Fibroblast of lung (primary cell): ENCODE results near the gene MBNL1. TPM values are rescaled to one million over a fixed set of nuclear protein-coding genes. Genes with fewer than 3 reads are reported as not detected.

Experiments used
- DNase-seq, 2 donors: peaks; one replicate each; pipeline versions ENCODE4 v3.0.0 to v3.0.0-alpha.2; 2010; ENCODE audit warnings: low read depth in 2 of 2
- H2AFZ ChIP-seq: 2 replicates; pipeline ENCODE4 v1.5.1; 2012; ENCODE audit warnings: low read length, control low read depth, inconsistent platforms
- H3K27ac ChIP-seq: 2 replicates; pipeline ENCODE4 v1.5.1; 2011; ENCODE audit warnings: low read length, control low read depth; ENCODE audit not compliant: insufficient read depth
- H3K27me3 ChIP-seq: 2 replicates; pipeline ENCODE4 v1.5.1; 2011; ENCODE audit warnings: mild to moderate bottlenecking, low read length; ENCODE audit not compliant: control insufficient read depth, insufficient read depth
- H3K36me3 ChIP-seq: 2 replicates; pipeline ENCODE4 v1.5.1; 2011; ENCODE audit warnings: low read length; ENCODE audit not compliant: control insufficient read depth, insufficient read depth
- H3K4me1 ChIP-seq: 2 replicates; pipeline ENCODE4 v1.5.1; 2011; ENCODE audit warnings: low read length; ENCODE audit not compliant: control insufficient read depth, insufficient read depth; ENCODE audit errors: extremely low read depth
- H3K4me2 ChIP-seq: 2 replicates; pipeline ENCODE4 v1.5.1; 2011; ENCODE audit warnings: low read length, control low read depth; ENCODE audit not compliant: insufficient read depth; ENCODE audit errors: extremely low read depth
- H3K4me3 ChIP-seq, 4 experiments: fragments of 200-600 bp in 1 of 4; sonication (generic) in 1 of 4; replicated peaks in 1 of 4; 2 replicates each; pipeline ENCODE4 v1.5.1; 2011 to 2016; ENCODE audit warnings: low read length in 4 of 4, low read depth in 3 of 4, mild to moderate bottlenecking in 3 of 4, control low read depth in 2 of 4, inconsistent platforms in 1 of 4, mixed read lengths in 1 of 4; ENCODE audit not compliant: insufficient read depth in 1 of 4; ENCODE audit errors: control extremely low read depth in 1 of 4
- H3K79me2 ChIP-seq: 2 replicates; pipeline ENCODE4 v1.5.1; 2012; ENCODE audit warnings: mild to moderate bottlenecking, low read length, inconsistent platforms; ENCODE audit not compliant: control insufficient read depth, insufficient read depth
- H3K9ac ChIP-seq: 2 replicates; pipeline ENCODE4 v1.5.1; 2011; ENCODE audit warnings: mild to moderate bottlenecking, low read length, control low read depth; ENCODE audit not compliant: insufficient read depth
- H3K9me3 ChIP-seq: 2 replicates; pipeline ENCODE4 v1.5.1; 2012; ENCODE audit warnings: low read depth, low read length; ENCODE audit not compliant: control insufficient read depth, insufficient read depth
- H4K20me1 ChIP-seq: 2 replicates; pipeline ENCODE4 v1.5.1; 2011; ENCODE audit warnings: low read length; ENCODE audit not compliant: control insufficient read depth, insufficient read depth; ENCODE audit errors: extremely low read depth
- EZH2 ChIP-seq: IDR thresholded peaks from 2 replicates; pipeline ENCODE4 v1.5.1; 2012; ENCODE audit warnings: low read length, control low read depth, mild to moderate bottlenecking; ENCODE audit errors: missing control alignments
- polyA plus RNA-seq, 2 donors: library from polyadenylated mRNA; depleted of rRNA in 1 of 2; stranded (reverse) in 1 of 2; unstranded in 1 of 2; fragments of >200 nt; gene quantifications; 2 replicates each; pipeline ENCODE4 v1.2.1, GENCODE V29; 2011 to 2012; ENCODE audit warnings: missing spikeins in 1 of 2
- total RNA-seq: library from RNA; depleted of rRNA; stranded (reverse); fragments of >200 nt; gene quantifications from 2 replicates; pipeline ENCODE4 v1.2.1, GENCODE V29; 2014
- TF ChIP-seq, protein P1 (sequence below), 2 donors: IDR thresholded peaks in 1 of 2; conservative IDR thresholded peaks in 1 of 2; 1 replicate in 1 of 2; 2 replicates in 1 of 2; pipeline ENCODE4 v1.5.1; 2011 to 2012; ENCODE audit warnings: low read length in 2 of 2, control low read depth in 1 of 2, inconsistent platforms in 1 of 2, low read depth in 1 of 2, mild to moderate bottlenecking in 1 of 2

Gene MBNL1
- total and polyA plus RNA-seq, 2 donors (not counting 1 experiment from before 2014, with no cell fraction given) = 150 to 213 TPM

DNA sequence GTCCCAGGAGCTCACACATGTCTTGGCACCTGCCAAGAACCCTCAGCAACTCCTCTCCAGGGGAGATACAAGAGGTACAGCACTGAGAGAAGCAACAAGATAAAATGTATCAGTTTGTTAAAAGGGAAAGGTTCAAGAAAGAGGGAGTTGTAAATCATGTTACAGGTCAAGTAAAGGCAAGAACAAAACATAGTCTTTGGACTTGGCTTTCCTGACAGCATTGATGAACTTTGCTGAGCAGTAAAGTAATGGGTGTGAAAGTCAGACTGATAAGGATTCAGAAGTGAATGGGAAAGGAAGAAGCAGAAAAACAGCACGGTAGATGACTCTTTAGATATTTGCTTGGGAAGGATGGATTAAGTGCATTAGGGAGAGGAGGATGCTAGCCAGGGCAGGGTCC is 27.1 kb downstream of the MBNL1 start:
- H3K36me3 ChIP-seq = no peaks in the 10 kb centered on the region
- H2AFZ ChIP-seq = no peak overlapping the region
- TF ChIP-seq EZH2 = no peak
- TF ChIP-seq, protein P1, sequence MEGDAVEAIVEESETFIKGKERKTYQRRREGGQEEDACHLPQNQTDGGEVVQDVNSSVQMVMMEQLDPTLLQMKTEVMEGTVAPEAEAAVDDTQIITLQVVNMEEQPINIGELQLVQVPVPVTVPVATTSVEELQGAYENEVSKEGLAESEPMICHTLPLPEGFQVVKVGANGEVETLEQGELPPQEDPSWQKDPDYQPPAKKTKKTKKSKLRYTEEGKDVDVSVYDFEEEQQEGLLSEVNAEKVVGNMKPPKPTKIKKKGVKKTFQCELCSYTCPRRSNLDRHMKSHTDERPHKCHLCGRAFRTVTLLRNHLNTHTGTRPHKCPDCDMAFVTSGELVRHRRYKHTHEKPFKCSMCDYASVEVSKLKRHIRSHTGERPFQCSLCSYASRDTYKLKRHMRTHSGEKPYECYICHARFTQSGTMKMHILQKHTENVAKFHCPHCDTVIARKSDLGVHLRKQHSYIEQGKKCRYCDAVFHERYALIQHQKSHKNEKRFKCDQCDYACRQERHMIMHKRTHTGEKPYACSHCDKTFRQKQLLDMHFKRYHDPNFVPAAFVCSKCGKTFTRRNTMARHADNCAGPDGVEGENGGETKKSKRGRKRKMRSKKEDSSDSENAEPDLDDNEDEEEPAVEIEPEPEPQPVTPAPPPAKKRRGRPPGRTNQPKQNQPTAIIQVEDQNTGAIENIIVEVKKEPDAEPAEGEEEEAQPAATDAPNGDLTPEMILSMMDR (conservative IDR thresholded peaks at IDR 0.05 in 1 of 2, IDR thresholded peaks at IDR 0.05 in 1 of 2; ENCODE audit: low read depth in 1 of 2, low read length in 2 of 2) = no peak
- H3K9me3 ChIP-seq = no peaks in the 10 kb centered on the region
- H4K20me1 ChIP-seq = no peaks in the 10 kb centered on the region
- no peak overlapping the region for H3K4me3 ChIP-seq
- peaks cover 94% of the 10 kb centered on the region for H3K79me2 ChIP-seq
- no peaks in the 10 kb centered on the region for H3K27me3 ChIP-seq
- H3K4me2 ChIP-seq = no peak overlapping the region
- H3K27ac ChIP-seq = no peak overlapping the region
- H3K4me1 ChIP-seq = peaks cover 20% of the 10 kb centered on the region
- no peak for DNase-seq
- no peak overlapping the region for H3K9ac ChIP-seq

DNA sequence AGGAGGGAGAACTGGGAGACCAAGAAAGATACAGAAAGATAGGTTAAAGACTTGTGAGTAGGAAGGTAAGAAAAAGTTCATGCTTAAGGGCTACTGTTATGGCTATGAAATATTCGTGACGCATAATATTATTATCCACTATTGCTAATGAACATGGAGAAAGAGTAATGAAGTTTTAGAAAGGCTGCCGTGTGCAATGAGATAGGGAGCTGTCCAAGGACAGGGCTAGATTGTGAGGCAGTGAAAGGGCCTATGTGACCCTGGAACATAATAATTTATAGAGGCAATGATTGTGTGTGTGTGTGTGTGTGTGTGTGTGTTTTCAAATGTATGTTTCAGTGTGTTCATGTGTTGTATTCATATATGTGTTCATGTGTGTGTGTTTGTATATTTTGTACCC is 27.7 kb downstream of the MBNL1 start:
- H3K9ac ChIP-seq = no peak overlapping the region
- H2AFZ ChIP-seq = no peak overlapping the region
- TF ChIP-seq EZH2 = no peak
- TF ChIP-seq, protein P1 (conservative IDR thresholded peaks at IDR 0.05 in 1 of 2, IDR thresholded peaks at IDR 0.05 in 1 of 2; ENCODE audit: low read depth in 1 of 2, low read length in 2 of 2) = no peak
- no peaks in the 10 kb centered on the region for H3K9me3 ChIP-seq
- no peak overlapping the region for H3K4me2 ChIP-seq
- no peak overlapping the region for H3K4me3 ChIP-seq
- no peaks in the 10 kb centered on the region for H3K27me3 ChIP-seq
- H3K36me3 ChIP-seq = no peaks in the 10 kb centered on the region
- peaks cover 94% of the 10 kb centered on the region for H3K79me2 ChIP-seq
- no peaks in the 10 kb centered on the region for H4K20me1 ChIP-seq
- DNase-seq = no peak
- no peak overlapping the region for H3K27ac ChIP-seq
- peaks cover 21% of the 10 kb centered on the region for H3K4me1 ChIP-seq

DNA sequence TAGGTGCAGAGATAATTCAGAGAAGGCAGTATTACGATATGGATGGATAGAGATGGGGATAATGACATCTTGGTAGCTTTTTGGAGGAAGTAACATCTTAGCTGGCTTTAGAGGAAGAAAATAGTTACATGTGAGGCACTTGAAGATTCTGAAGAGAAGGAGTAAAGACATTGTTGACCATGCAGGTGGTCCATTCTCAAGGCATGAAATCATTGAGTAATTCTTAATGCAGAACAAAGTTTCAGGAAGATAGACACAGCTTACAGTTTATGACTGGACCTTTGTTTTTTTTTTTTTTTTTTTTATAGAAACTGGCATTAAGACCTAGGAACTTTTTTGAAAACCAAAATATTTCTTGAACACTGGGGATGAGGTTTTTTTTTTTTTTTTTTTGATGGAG is 28.2 kb downstream of the MBNL1 start:
- no peak overlapping the region for H3K27ac ChIP-seq
- H3K79me2 ChIP-seq = peaks cover 94% of the 10 kb centered on the region
- H3K36me3 ChIP-seq = no peaks in the 10 kb centered on the region
- no peak overlapping the region for H2AFZ ChIP-seq
- TF ChIP-seq EZH2 = no peak
- TF ChIP-seq, protein P1 (conservative IDR thresholded peaks at IDR 0.05 in 1 of 2, IDR thresholded peaks at IDR 0.05 in 1 of 2; ENCODE audit: low read depth in 1 of 2, low read length in 2 of 2) = no peak
- H4K20me1 ChIP-seq = no peaks in the 10 kb centered on the region
- no peak overlapping the region for H3K4me3 ChIP-seq
- H3K4me2 ChIP-seq = no peak overlapping the region
- no peaks in the 10 kb centered on the region for H3K27me3 ChIP-seq
- H3K4me1 ChIP-seq = peaks cover 24% of the 10 kb centered on the region
- no peaks in the 10 kb centered on the region for H3K9me3 ChIP-seq
- no peak overlapping the region for H3K9ac ChIP-seq
- DNase-seq = peak in 1 of 2 donors; percentile 48
